GM19238 (cell line): ENCODE results near the gene INVS.
"Not testable (repeated sequence)": the region's sequence is repeated elsewhere in the genome, so short reads cannot be mapped to it uniquely, and the experiment has no call there.

ENCODE experiments used
- DNase-seq: peaks from one replicate; pipeline ENCODE4 v3.0.0; 2011; ENCODE audit warnings: low spot score; ENCODE audit not compliant: insufficient read length

INVS gene

GRCh38 chr9:100309992-100310391 lies 210.9 kb downstream of the INVS start:
- no peak for DNase-seq

GRCh38 chr9:100315561-100315960 lies 216.5 kb downstream of the INVS start:
- DNase-seq, result no peak

GRCh38 chr9:100317706-100318105 lies 218.7 kb downstream of the INVS start:
- no peak for DNase-seq

GRCh38 chr9:100322954-100323536 lies 224.0 kb downstream of the INVS start:
- DNase-seq, result no peak

- no peak for DNase-seq
These were observed 225.7 kb downstream of the INVS start for GRCh38 chr9:100324594-100325200.

- DNase-seq, result not testable (repeated sequence)
These were observed 239.7 kb downstream of the INVS start for GRCh38 chr9:100338736-100339135.

- no peak for DNase-seq
These were observed 241.2 kb downstream of the INVS start for GRCh38 chr9:100340224-100340623.

- no peak for DNase-seq
These were observed 242.8 kb downstream of the INVS start for GRCh38 chr9:100341889-100342288.

GRCh38 chr9:100346836-100347235 lies 247.8 kb downstream of the INVS start:
- DNase-seq, result no peak

- no peak for DNase-seq
These were observed 251.1 kb downstream of the INVS start for GRCh38 chr9:100350188-100350587.
